ENCODE data around the gene AMIGO1.

Gene AMIGO1

GRCh38 chr1:109509176-109510134 is at the start of gene AMIGO1:
Gene AMIGO1 (minus strand): TSS chr1:109509727. CDS start chr1:109508912, 815 bp downstream.
- in situ Hi-C loops (cut with MboI; ENCODE audit: low pct_unique_long_range_greater_than_20kb, low sequenced_read_pairs) = no loop called here
- DNase-seq = peak; percentile 57

- in situ Hi-C loops (cut with MboI; ENCODE audit: low pct_unique_long_range_greater_than_20kb, low sequenced_read_pairs) = no loop called here
- no peak for DNase-seq
Observed at GRCh38 chr1:109557520-109557919, 48.0 kb upstream of the AMIGO1 start.

GRCh38 chr1:109556563-109556962 is 47.0 kb upstream of the AMIGO1 start:
- no peak for DNase-seq
- in situ Hi-C loops (cut with MboI; ENCODE audit: low pct_unique_long_range_greater_than_20kb, low sequenced_read_pairs) = no loop called here

- in situ Hi-C loops (cut with MboI; ENCODE audit: low pct_unique_long_range_greater_than_20kb, low sequenced_read_pairs) = loop anchor here (10.0 to 25.0 kb wide), 3 partner anchors 86 to 439 kb away; partner anchors contain the start of gene AHCYL1
- peak; percentile 97 for DNase-seq
Observed at GRCh38 chr1:109548321-109549267, 39.1 kb upstream of the AMIGO1 start, which contains the start of gene GNAI3. Gene GNAI3 (plus strand): TSS chr1:109548615. CDS start chr1:109548721, 106 bp downstream.

- in situ Hi-C loops (cut with MboI; ENCODE audit: low pct_unique_long_range_greater_than_20kb, low sequenced_read_pairs) = loop anchor here (10.0 to 25.0 kb wide), 3 partner anchors 87 to 440 kb away; partner anchors contain the start of gene AHCYL1
Observed at GRCh38 chr1:109547463-109548320, 38.2 kb upstream of the AMIGO1 start.

GRCh38 chr1:109546311-109547109 is 37.0 kb upstream of the AMIGO1 start:
- in situ Hi-C loops (cut with MboI; ENCODE audit: low pct_unique_long_range_greater_than_20kb, low sequenced_read_pairs) = loop anchor here (10.0 to 25.0 kb wide), 3 partner anchors 88 to 441 kb away; partner anchors contain the start of gene AHCYL1

More at GRCh38 chr1:109547463-109548320, 38.2 kb upstream of the AMIGO1 start:
- no peak for DNase-seq

GRCh38 chr1:109543988-109544735 is 34.6 kb upstream of the AMIGO1 start:
- in situ Hi-C loops (cut with MboI; ENCODE audit: low pct_unique_long_range_greater_than_20kb, low sequenced_read_pairs) = loop anchor here (10.0 to 25.0 kb wide), 3 partner anchors 91 to 443 kb away; partner anchors contain the start of gene AHCYL1
- no peak for DNase-seq

More at GRCh38 chr1:109546311-109547109, 37.0 kb upstream of the AMIGO1 start:
- DNase-seq = peak; percentile 91

GRCh38 chr1:109543283-109543987 is 33.9 kb upstream of the AMIGO1 start:
- in situ Hi-C loops (cut with MboI; ENCODE audit: low pct_unique_long_range_greater_than_20kb, low sequenced_read_pairs) = loop anchor here (10.0 to 25.0 kb wide), 3 partner anchors 91 to 444 kb away; partner anchors contain the start of gene AHCYL1
- DNase-seq = no peak

- DNase-seq = no peak
- in situ Hi-C loops (cut with MboI; ENCODE audit: low pct_unique_long_range_greater_than_20kb, low sequenced_read_pairs) = loop anchor here (10.0 to 25.0 kb wide), 3 partner anchors 92 to 445 kb away; partner anchors contain the start of gene AHCYL1
Observed at GRCh38 chr1:109542657-109543056, 33.1 kb upstream of the AMIGO1 start.

GRCh38 chr1:109541102-109541501 is 31.6 kb upstream of the AMIGO1 start:
- in situ Hi-C loops (cut with MboI; ENCODE audit: low pct_unique_long_range_greater_than_20kb, low sequenced_read_pairs) = loop anchor here (10.0 to 25.0 kb wide), 3 partner anchors 94 to 446 kb away; partner anchors contain the start of gene AHCYL1
- no peak for DNase-seq

GRCh38 chr1:109539676-109540075 is 30.1 kb upstream of the AMIGO1 start, which contains the start of gene GPR61:
Gene GPR61 (plus strand): TSS chr1:109539872. CDS start chr1:109543023, 3,151 bp downstream.
- in situ Hi-C loops (cut with MboI; ENCODE audit: low pct_unique_long_range_greater_than_20kb, low sequenced_read_pairs) = loop anchor here (10.0 to 25.0 kb wide), 3 partner anchors 95 to 448 kb away; partner anchors contain the start of gene AHCYL1
- no peak for DNase-seq

- in situ Hi-C loops (cut with MboI; ENCODE audit: low pct_unique_long_range_greater_than_20kb, low sequenced_read_pairs) = loop anchor here (25.0 kb wide), 1 partner anchor 448 kb away; the partner anchor contains the start of gene AHCYL1
- no peak for DNase-seq
Observed at GRCh38 chr1:109538827-109539555, 29.5 kb upstream of the AMIGO1 start.

GRCh38 chr1:109537450-109538178 is 28.1 kb upstream of the AMIGO1 start:
- in situ Hi-C loops (cut with MboI; ENCODE audit: low pct_unique_long_range_greater_than_20kb, low sequenced_read_pairs) = loop anchor here (25.0 kb wide), 1 partner anchor 450 kb away; the partner anchor contains the start of gene AHCYL1
- no peak for DNase-seq

GRCh38 chr1:109535971-109536491 is 26.5 kb upstream of the AMIGO1 start:
- in situ Hi-C loops (cut with MboI; ENCODE audit: low pct_unique_long_range_greater_than_20kb, low sequenced_read_pairs) = loop anchor here (25.0 kb wide), 1 partner anchor 451 kb away; the partner anchor contains the start of gene AHCYL1
- no peak for DNase-seq
